Peyer's patch (tissue), 4 donors: Measurements from ENCODE around the gene CRAMP1.

Experiments used
- POLR2A ChIP-seq, 2 donors: fragments of 450-650 bp; IDR thresholded peaks; one replicate each; pipeline ENCODE4 v1.5.1; 2017; ENCODE audit warnings: antibody characterized with exemption in 2 of 2, mild to moderate bottlenecking in 2 of 2, moderate library complexity in 2 of 2
- TF ChIP-seq, protein P1 (sequence below), 6 experiments: fragments of 450-650 bp in 4 of 6; fragments of 200-600 bp in 2 of 6; sonication (generic) in 1 of 6; IDR thresholded peaks; one replicate each; pipeline ENCODE4 v1.5.1; 2017 to 2019; ENCODE audit warnings: antibody characterized with exemption in 6 of 6, mild to moderate bottlenecking in 3 of 6, moderate library complexity in 1 of 6

DNA sequence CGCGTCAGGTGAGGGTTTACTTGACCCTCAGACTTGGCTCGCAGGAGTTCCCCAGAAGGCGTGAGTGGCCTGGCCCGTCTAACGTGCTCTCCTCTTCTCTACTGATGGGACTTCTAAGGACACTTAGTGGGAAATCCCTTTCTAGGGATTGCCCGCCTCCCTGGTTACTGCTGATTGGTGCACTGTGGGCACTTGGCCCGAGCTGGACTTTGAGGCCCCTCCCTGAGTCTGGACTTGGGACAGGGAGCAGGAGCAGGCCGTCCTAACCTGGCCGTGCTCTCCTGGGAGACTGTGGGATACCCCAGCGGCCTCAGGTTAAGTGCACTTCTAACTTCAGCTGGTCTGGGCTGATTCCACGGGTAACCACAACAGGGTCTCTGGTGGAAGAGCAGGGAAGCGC lies 15.0 kb upstream of the CRAMP1 start:
- no peak for TF ChIP-seq POLR2A (IDR thresholded peaks at IDR 0.05)
- TF ChIP-seq, protein P1, sequence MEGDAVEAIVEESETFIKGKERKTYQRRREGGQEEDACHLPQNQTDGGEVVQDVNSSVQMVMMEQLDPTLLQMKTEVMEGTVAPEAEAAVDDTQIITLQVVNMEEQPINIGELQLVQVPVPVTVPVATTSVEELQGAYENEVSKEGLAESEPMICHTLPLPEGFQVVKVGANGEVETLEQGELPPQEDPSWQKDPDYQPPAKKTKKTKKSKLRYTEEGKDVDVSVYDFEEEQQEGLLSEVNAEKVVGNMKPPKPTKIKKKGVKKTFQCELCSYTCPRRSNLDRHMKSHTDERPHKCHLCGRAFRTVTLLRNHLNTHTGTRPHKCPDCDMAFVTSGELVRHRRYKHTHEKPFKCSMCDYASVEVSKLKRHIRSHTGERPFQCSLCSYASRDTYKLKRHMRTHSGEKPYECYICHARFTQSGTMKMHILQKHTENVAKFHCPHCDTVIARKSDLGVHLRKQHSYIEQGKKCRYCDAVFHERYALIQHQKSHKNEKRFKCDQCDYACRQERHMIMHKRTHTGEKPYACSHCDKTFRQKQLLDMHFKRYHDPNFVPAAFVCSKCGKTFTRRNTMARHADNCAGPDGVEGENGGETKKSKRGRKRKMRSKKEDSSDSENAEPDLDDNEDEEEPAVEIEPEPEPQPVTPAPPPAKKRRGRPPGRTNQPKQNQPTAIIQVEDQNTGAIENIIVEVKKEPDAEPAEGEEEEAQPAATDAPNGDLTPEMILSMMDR (IDR thresholded peaks at IDR 0.05) = no peak
